GM21717 (cell line): ENCODE data around the gene JUND.

Source experiments
- ATAC-seq: cut with Tn5 transposase; IDR thresholded peaks from one replicate; pipeline ENCODE4 v1.9.1; 2021; ENCODE audit warnings: mild to moderate bottlenecking, moderate library complexity; ENCODE audit not compliant: unreplicated experiment

The JUND gene

DNA sequence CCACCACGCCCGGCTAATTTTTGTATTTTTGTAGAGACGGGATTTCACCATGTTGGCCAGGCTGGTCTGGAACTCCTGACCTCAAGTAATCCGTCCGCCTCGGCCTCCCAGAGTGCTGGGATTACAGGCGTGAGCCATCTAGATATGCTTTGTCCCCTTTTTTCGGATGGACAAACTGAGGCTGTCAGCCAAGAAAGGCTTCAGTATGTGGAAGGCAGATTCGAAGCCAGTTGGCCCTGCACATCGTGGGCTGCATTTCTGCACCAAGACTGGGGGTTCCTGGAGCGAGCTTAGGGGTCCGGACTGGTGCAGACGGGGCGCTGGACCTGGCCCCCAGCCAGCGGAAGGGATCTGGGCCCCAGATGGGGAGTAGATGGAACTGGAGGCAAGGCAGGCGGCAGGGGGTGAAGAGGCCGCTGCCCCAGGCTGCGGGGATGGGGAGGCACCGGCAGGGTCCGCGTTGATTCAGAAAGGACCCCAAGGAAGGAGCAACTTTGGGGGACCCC is 9.7 kb upstream of the JUND start:
- no peak for ATAC-seq

DNA sequence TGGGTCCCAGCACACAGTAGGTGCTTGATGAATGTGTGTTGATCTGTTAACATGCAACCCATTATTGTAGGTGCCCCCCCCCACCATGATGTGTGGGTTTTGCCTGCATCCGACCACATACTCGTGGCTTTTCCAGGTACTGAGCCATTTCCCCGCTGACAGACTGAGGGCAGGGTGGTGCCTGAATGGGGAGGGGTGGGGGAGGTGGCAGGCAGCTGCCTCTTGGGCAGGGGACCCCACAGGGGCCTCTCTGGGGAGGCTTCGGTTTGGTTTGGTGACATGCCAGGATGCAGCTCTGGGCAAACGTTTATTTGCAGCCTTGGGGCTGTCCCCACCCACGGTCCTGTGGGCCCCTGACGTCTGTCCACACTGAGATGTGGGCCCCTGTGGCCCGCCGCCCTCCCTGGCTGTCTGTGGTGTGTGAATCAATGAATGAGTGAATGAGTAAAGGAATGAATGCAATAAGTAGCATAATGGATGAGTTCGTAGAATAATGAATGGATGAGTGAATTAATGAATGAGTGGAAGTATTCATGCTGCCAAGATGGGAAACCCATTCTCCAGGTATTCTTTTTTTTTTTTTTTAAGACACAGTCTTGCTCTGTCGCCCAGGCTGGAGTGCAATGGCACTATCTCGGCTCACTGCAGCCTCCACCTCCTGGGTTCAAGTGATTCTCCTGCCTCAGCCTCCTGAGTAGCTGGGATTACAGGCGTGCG is 9.0 kb upstream of the JUND start:
- no peak for ATAC-seq

DNA sequence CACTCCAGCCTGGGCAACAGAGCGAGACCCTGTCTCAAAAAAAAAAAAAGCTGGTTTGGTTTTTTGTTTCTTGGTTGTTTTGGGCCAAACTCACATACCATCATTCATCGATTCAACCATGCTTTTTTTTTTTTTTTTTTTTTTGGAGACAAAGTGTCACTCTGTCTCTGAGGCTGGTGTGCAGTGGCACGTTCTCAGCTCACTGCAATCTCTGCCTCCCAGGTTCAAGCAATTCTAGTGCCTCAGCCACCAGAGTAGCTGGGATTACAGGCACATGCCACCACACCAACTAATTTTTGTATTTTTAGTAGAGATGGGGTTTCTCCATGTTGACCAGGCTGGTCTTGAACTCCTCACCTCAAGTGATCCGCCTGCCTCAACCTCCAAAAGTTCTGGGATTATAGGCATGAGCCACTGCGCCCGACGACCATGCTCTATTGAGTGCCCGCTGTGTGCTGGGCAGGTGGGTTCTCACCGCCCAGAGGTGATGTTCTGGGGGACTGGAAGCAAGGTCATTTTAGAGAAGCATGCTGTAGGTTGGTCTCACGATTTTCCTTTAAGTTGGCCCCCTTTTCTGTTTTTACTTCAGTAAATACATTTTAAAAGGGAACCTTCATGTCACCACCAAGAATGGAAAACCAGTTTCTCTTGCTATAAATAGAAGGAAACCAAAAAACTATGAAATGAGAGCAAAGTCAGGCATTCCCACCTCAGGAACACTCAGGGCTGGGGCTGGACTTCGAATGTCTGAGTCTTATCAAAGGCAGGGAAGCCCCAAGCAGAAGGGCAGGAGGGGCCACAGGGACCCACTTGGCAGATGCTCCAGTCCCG is 8.3 kb upstream of the JUND start:
- ATAC-seq, result no peak

DNA sequence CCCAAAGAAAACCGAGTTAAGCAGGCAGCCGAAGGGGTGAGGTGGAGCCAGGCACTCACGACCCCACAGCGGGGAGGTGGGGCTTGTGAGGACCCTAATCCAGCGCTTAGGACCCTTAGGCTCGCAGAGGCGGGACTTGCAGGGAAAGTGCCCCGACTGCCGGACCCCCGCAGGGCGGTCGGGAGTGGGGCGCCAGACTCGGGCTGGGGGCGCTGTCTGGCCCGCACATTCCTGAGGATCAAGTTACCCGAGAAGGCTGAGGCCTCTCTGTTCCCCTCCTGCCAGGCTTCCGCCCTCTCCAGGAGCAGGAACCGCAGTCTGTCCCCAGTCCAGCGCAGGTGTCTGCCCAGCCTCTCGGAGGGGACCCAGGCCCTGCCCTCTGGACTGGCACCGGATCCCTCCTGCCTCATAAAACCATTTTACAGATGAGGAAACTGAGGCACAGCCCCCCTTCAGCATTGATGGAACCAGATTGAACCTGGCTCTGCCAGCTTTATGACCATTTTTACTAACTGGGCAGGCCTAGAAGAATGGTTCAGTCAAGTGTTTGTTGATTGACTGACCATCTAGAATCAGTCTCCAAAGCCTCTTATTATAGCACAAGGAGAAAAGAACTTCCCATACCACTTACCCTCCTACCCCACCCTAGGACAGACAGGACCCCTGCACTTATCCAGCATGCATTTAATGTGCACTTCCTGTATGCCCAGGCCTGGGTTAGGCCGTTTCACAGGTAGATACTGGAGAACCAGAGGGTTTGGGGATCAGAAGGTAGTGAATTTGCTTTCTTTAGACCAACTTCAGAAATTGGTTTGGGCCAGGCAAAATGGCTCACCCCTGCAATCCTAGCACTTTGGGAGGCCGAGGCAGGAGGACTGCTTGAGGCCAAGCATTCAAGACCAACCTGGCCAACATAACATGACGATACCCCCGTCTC is 6.7 kb upstream of the JUND start:
- no peak for ATAC-seq

DNA sequence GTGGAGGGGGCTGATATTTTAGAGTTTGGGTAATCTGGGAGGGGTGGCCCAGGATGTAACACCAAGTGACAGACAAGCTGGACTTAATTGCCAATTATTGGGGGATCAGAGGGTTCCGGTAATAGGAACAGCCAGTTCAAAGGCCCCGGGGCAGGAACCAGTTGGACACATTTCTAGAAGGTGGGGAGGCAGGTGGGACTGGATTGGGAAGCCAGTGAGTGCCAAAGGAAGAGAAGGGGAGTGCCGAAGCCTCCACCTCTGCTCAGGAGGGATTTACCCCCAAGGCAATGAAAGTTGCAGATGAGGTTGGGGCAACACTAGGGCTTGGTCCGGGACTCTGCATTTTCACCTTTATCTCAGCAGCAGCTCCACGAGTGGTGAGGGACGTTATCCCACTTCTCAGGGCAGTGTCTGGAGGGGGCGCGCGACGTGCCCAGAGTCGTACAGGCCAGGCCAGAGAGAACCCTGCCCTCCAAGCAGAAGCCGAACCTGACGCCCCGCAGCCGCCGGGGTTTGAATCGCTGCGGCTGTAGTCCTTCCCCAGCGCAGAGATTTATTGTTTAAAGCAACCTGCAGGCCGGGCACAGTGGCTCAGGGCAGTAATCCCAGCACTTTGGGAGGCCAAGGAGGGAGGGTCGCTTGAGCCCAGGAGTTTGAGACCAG is 5.7 kb upstream of the JUND start:
- no peak for ATAC-seq

DNA sequence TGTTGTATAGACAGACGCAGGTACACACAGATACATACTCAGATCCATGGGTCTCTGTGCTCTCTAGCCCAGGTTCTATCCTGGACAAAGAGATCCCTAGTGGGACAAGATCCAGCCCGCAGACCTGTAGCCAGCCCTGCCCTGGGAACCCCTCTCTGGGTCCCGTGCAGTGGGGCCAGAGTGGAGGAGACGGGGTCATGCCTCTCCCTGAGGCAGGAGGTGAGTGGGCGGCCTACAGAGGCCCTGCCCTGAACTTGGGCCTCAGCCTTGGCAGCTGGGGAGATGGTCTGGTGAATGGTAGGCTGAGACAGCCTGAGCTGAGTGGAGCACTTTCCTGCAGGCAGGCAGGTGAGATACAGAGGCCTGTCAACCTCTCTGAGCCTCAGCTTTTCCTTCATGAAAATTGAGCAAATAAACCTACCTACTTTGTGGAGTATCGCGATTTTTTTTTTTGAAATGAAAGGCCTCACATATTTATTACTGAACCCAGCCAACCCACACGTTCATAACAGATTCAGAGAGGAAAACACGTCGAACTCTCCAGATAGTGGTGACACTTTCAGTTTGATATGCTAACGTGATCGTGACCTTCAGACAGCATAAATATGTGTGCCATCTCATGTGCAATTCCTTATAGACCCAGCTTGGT is 3.4 kb upstream of the JUND start:
- no peak for ATAC-seq

DNA sequence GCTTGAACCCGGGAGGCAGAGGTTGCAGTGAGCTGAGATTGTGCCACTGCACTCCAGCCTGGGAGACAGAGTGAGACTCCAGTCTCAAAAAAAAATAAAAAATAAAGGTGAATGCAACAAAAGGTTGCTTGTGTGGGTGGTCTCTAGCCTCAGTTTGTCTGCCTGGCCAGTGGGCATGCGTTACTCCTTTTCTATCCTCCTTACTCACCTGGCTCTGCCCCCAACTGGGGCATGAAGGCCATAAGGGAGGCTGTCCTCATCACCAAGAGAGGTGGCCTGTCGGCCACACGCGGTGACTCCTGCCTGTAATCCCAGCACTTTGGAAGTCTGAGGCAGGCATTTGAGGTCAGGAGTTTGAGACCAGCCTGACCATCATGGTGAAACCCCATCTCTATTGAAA is 1.9 kb upstream of the JUND start:
- no peak for ATAC-seq

DNA sequence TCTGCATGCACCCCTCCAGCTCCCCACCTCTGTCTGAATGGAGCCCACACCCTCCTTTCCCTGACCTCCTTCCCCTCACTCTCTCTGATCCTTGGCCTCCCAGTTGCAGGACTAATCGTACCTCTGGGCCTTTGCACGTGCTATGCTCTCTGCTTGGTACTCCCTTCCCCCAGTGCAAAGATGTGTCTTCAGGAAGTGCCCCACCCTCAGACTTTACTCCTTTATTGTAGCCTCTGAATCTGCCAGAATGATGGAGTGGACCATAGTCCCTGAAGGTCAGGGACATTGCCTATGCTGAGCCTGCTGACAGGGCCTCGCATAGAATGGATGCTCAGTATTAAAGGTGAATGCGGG is 1.3 kb upstream of the JUND start:
- ATAC-seq, result no peak

DNA sequence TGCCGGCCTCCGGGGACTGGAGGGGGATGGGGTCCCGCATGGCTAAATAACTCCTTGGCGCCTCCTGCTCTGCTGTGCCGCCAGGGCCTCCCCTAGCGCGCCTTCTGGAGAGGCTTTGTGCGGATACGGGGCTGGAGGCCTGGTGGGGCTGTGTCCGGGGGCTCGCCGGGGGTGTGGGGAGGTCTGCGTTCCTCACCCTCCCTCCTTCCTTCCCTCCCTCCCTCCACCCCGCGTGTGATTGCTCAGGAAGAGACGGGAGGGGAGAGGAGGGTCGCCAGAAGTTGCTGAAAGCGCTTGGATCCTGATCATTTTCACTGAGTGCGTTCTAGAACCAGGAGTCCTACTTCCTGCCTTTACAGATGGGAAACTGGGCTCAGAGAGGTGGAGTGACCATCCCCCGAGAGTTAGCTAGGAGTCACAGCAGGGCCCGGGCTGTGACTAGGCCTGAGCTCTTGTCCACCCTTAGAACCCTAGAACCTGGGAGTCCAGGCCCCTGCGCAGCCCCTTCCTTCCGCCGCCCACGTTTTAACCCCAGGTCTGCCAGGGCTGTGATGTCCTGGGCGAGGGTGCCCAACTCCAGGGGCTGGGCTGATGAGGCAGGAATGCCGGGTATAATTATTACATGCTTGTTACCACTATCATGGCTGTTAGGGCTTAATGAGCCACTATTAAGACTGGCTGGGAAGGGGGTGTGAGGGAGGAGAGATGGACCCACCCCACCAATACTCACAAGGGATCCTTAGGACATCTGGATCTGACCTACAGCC is 782 bp upstream of the JUND start:
- ATAC-seq, result peak; percentile 23

DNA sequence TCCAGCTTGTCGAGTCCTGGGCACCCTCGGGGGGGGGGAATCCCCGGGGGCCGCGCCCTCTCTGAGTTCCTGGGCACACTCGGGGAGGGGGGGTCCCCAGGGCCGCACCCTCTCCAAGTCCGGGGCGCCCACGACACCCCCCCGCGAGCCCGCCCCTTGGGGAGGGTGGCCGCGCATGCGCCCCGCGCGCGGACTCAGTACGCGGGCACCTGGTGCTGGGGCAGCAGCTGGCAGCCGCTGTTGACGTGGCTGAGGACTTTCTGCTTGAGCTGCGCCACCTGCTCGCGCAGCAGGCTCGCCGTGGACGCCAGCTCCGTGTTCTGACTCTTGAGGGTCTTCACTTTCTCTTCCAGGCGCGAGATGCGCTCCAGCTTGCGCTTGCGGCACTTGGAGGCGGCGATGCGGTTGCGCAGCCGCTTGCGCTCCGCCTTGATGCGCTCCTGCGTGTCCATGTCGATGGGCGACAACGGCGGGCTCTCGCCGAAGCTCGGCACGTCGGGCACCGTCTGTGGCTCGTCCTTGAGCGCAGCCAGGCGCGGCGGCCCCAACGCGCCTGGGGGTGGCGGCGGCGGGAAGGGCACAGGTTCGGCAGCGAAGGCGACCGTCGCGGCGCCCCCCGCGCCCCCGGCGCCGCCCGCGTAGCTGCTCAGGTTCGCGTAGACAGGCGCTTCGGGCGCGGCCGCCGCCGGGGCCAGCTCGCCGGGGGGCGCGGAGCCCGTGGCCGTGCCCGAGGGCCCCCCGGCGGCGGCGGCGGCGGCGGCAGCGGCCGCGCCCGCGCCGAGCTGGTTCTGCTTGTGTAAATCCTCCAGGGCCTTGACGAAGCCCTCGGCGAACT is 958 bp downstream of the JUND start:
- peak; percentile 18 for ATAC-seq

DNA sequence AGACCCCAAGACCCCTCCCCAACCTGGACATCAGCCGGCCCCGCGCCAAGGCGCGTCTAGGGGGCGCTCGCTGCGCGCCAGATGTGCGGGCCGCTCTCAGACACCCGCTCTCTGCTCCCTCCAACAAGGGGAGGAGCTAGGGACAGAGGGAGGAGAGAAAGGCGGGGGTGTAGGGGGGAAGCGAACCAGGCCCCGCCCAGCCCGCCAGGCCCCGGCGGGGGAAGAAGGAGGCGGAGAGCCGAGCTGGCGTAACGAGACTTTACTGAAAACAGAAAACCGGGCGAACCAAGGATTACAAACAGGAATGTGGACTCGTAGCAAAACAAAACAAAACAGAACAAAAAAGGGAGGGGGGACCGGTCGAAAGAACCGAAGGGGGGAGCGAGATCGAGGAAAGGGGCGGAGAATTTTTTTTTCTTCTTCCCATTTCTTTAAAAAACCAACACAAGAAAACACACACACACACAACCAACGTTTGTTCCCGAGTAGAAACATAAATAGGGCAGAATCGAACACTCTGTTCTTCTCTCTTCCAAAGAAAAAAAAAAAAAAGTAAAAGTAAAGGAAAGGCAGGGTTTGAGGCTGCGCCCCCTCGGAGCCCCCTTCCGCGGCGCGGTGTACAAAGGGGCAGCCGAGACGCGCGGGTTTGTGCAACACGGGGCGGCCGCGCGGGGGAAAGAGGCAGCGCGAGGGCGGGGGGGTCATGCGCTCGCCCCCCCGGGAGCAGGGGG is 1.7 kb downstream of the JUND start:
- ATAC-seq, result peak; percentile 1

DNA sequence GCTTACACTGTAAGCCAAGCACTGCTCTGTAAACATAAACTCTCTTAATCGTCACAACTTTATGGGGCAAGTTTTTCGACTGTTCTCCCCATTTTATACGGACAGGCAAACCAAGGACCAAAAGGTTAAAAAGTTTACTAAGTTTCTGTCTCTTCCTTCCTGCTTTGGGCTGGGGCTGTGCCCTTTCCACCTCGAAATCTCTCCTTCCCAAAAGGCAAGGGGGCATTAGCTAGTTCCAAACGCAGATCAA is 2.2 kb downstream of the JUND start:
- no peak for ATAC-seq

DNA sequence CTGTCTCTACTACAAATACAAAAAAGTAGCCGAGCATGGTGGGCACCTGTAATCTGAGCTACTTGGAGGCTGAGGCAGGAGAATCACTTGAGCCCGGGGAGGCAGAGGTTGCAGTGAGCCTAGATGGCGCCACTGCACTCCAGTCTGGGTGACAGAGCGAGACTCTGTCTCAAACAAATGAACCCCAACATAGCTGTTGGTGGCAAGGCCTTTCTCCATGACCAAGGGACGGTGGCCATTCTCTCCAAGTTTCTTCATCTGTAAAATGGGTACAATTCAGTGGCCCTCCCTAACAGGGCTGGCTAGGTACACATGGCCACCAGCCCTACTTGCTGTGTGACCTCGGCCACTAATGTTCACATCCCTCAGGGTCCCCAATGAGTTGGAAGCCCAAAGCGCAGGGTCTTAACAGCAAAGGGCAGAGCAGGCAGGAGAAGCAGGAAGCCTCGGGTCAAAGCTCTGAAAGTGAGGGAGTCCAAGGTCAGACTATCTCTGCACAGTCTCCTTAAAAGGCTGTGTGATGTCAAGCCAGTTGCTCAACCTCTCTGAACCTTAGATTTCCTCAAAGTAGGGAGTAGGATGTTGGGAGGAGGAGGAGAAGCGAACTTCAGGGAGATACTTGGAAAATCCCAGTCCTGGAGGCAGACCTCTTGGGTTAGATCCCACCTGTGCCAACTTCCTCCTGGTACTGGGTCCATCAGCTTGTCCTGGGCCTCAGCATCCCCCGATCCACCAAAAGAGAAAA is 2.7 kb downstream of the JUND start:
- ATAC-seq, result no peak

DNA sequence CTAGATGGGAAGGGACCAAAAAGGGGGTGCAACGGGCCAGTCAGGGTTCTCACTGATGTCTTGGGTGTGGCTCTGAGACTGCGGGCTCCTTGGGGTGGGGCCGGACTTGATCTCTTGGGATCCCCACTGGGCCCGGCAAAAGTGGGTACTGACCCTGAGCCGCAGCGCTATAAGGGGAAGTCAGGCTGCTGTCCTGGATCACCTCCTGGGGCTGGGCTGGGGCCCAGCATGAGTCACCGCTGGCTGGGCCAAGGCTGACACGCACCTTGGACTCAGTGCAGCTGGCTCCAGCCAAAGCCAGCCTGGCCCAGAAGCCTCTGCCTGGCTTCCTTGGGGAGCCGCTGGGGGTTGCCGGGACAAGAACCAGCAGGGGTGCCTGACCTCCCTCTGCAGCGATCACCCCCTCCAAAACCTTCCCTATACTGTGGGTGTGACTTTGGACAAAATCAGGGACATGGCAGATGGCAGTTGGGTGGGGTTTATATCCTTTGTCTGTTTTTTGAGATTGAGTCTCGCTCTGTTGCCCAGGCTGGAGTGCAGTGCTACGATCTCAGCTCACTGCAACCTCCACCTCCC is 6.6 kb downstream of the JUND start:
- ATAC-seq, result no peak

DNA sequence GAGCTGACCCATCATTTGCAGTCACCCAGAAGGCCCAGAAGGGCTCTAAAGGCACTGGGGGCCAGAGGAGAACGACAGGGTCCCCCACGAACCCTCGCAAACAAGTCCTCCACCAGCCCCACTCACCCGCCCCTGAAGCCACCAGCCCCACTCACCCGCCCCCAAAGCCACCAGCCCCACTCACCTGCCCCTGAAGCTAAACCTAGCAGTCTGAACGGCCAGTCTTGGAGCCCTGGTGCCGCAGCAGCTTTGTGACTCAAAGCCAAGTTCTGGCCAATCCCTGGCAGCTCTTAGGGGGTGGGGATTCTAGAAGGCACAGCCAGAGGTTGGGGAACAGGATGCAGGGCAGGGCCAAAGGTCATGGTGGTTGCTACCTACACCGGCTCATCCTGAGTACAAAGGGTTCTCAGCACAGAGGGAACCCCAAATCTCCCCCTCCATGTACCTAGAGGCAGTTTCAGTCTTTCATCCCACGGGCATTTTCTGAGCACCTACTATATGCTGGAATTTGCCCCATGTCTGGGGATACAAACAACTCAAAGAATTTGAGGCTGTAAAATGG is 7.1 kb downstream of the JUND start, which contains the start of gene IQCN:
IQCN (minus strand) TSS at position 234 of the 562 bp plus-strand sequence. CDS start 4,974 bp downstream, outside the sequence.
- ATAC-seq, result no peak

DNA sequence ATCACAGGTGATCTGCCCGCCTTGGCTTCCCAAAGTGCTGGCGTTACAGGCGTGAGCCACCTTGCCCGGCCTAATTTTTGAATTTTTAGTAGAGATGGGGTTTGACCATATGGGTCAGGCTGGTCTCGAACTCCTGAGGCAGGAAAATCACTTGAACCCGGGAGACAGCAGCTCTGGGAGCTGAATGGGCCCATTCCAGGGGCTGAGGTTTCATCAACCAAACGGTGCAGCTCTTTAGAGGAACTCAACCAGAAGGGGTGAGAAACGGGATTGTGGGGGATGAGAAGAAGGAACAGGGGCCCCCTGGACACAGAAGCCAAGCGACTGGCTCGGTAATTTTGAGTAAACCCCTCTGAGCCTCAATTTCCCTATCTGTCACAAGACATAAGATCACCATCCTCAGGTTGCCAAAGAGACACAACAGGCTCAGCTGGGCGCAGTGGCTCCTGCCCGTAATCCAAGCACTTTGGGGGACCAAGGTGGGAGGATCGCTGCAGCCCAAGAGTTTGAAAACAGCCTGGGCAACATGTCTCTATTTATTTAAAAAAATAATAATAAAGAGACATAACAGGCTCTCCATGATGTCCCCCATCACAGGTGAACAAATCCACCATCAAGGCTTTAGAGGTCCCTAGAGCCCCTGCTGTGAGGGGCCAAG is 7.7 kb downstream of the JUND start:
- no peak for ATAC-seq
